CD4-positive, alpha-beta T cell treated with Interleukin-6 at 100 ng/mL for 8 hours (primary cell): ENCODE measurements around the gene TMF1.

ENCODE experiments used
- DNase-seq: peaks from one replicate; pipeline ENCODE4 v3.0.0-alpha.2; 2020; ENCODE audit warnings: mixed read lengths, low spot score

The TMF1 gene, protein sequence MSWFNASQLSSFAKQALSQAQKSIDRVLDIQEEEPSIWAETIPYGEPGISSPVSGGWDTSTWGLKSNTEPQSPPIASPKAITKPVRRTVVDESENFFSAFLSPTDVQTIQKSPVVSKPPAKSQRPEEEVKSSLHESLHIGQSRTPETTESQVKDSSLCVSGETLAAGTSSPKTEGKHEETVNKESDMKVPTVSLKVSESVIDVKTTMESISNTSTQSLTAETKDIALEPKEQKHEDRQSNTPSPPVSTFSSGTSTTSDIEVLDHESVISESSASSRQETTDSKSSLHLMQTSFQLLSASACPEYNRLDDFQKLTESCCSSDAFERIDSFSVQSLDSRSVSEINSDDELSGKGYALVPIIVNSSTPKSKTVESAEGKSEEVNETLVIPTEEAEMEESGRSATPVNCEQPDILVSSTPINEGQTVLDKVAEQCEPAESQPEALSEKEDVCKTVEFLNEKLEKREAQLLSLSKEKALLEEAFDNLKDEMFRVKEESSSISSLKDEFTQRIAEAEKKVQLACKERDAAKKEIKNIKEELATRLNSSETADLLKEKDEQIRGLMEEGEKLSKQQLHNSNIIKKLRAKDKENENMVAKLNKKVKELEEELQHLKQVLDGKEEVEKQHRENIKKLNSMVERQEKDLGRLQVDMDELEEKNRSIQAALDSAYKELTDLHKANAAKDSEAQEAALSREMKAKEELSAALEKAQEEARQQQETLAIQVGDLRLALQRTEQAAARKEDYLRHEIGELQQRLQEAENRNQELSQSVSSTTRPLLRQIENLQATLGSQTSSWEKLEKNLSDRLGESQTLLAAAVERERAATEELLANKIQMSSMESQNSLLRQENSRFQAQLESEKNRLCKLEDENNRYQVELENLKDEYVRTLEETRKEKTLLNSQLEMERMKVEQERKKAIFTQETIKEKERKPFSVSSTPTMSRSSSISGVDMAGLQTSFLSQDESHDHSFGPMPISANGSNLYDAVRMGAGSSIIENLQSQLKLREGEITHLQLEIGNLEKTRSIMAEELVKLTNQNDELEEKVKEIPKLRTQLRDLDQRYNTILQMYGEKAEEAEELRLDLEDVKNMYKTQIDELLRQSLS

GRCh38 chr3:69051756-69052471 lies at the start of gene TMF1:
TMF1 (minus strand) TSS chr3:69052333; CDS start chr3:69052086, 247 bp downstream.
- DNase-seq = peak; percentile 98

DNA sequence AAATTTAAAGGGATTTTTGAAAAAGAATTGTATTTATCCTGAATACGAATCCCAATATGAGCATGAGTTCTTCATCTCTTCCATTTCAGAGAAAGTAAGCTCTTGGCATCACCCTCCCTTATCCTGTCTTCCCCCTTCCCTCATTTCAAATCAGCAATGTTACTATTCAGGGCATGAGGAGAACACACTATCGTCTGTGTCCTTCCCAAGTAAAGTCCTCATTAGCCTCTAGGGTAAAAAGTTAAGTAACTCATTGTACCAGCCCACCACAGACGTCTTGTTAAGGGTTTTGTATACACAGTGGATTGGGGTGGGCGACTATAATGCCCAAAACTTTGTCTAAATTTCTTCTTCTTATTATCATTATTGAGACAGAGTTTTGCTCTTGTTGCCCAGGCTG lies 47.4 kb upstream of the TMF1 start:
- DNase-seq = no peak

- no peak for DNase-seq
These were observed 45.4 kb upstream of the TMF1 start for GRCh38 chr3:69097407-69098086.

DNA sequence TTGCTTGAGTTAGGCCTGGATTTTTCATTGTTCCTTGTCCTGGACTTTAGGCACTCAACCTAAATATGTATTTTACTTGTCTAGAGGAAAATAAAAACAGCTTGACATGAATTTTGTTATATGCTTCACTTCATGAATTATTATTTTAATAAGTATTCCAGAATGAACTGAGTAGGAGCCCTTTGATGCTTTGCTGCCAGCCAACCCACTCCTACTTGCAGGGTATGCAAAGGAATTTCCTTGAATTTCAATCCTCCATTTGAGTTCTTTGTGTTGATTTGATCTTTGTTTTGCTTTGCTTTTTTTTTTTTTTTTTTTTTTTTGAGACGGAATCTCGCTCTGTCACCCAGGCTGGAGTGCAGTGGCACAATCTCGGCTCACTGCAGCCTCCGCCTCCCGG lies 44.2 kb upstream of the TMF1 start:
- no peak for DNase-seq

GRCh38 chr3:69095636-69096035 lies 43.5 kb upstream of the TMF1 start:
- peak; percentile 9 for DNase-seq

DNA sequence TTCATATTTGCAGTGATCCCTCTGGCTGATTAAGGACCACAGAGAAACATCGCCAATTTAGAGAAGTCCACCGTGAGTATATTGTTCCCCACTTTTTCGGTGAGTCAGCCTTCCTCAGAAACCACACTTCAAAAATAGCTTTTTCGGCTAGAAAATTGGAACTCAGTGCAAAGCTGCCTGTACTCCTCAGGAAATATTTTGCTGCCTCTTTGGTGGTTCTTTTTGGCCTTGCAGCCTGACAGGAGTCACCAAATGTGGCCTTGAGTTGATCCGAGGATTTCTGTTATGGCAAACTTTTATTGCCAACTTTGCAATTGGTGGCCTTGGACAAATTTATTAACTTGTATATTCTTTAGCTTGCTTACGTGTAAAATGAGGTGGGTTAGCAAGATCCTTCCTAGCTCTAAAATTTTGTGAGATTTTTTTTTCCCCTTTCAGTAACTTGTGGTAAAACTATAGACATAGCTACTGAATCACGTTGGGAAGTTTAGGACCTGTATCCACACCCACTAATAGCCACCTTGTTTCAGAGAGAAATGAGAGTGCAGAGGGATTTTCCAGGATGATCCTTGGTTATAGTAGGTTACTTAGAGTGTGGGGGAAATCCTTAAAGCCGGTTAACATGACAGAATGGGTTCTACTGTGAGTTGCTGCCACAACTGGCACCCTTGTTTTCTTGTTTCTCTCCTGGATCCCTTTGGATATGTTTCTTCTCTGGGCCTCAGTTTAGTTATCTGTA lies 42.5 kb upstream of the TMF1 start:
- DNase-seq = peak; percentile 15

- peak; percentile 34 for DNase-seq
These were observed 39.9 kb upstream of the TMF1 start for GRCh38 chr3:69092030-69092516.

DNA sequence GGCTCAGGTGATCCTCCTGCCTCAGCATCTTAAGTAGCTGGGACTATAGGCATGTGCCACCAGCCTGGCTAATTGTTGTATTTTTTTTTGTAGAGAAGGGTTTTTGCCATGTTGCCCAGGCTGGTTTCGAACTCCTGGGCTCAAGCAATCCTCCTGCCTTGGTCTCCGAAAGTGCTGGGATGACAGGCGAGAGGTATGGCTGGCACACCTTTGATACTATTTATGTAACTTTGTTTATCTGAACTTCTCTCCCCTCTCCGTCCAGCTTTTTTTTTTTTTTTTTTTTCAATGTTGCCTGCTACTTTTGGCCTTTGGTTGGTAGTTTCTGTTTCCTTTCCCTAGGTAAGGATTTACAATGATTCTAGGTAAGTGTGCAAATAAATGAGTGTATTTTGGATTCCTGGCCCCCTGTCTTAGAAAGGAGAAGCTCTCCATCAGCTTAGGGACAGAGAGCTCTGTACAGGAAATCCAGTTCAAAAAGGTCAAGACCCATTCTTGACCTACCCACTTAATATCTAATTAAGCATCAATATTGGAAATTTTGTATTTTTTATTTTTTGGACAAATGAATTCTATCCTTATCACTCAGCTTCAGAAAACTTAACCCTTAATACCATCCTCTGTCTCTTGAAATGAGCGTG lies 39.4 kb upstream of the TMF1 start:
- DNase-seq = no peak

- DNase-seq = no peak
These were observed 37.9 kb upstream of the TMF1 start for GRCh38 chr3:69090021-69090420.

- no peak for DNase-seq
These were observed 35.9 kb upstream of the TMF1 start for GRCh38 chr3:69088063-69088462.

- DNase-seq = no peak
These were observed 35.1 kb upstream of the TMF1 start for GRCh38 chr3:69087030-69087791.

- peak; percentile 79 for DNase-seq
These were observed 33.9 kb upstream of the TMF1 start for GRCh38 chr3:69085833-69086722.

- peak; percentile 20 for DNase-seq
These were observed 33.2 kb upstream of the TMF1 start for GRCh38 chr3:69085168-69085832.

DNA sequence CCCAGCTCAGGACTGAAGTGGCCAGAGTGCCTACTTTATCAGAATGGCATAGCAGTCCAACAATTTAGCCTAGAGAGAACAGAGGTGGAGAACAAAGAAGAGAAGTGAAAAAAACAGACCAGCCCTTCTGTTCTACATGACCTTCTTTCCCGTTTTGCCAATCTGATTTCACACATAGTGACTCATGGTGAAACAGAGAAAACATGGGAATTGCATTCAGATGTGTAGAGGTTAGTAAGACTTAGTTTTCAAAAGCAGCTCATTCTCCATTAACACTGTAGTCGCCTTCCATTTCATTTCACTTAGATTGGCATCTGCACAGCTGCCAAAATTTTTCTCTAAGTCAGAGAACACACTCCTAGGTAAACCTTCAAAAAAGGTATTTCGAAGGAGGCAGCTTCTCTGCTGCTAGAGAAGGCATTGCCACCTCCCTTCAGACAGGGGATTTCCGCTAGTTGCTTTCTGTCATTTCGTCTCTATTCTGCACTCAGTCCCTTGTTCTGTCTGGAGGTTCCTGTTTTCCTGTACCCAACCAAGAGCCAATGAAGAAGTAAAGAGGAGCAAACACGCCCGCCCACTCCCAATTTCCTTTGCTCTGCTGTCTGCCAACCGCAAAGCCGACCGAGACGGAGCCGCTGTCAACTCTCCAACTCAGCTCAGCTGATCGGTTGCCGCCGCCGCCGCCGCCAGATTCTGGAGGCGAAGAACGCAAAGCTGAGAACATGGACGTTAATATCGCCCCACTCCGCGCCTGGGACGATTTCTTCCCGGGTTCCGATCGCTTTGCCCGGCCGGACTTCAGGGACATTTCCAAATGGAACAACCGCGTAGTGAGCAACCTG lies 32.4 kb upstream of the TMF1 start, which contains the start of gene ARL6IP5:
ARL6IP5 (plus strand) TSS at position 612 of the 842 bp plus-strand sequence; CDS start at position 723, 111 bp downstream.
- peak; percentile 92 for DNase-seq

DNA sequence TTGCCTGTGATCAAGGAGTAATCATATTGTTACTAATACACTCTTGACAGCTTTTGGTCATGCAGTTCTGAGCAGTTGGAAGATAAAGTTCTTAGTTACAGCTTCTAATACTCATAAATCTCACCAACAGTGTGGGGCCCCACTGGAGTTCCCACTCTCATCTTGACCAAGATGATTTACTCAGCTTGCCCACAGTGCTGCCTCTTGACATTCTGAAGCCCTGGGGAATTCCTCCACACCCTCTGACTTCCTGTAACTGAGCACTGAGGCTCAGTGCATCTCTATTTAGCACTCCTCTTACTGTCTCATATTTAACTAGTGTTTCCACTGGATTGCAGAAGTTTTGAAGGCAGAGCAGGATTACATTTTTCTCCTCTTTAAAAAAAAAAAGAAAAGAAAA lies 30.7 kb upstream of the TMF1 start:
- peak; percentile 71 for DNase-seq

- DNase-seq = no peak
These were observed 30.2 kb upstream of the TMF1 start for GRCh38 chr3:69082361-69082760.
